Activated CD4-positive, alpha-beta T cell treated with anti-CD3 and anti-CD28 coated beads, Interleukin-10, Interleukin-2, amounts not matched to agents 100 ng/mL and 50 ng/mL, durations not matched to agents 16 hours and 8 hours (primary cell): ENCODE measurements around the gene EXD1.

Source experiments
- DNase-seq: peaks from one replicate; pipeline ENCODE4 v3.0.0-alpha.2; 2020

Gene EXD1

GRCh38 chr15:41231422-41232226 is 1.1 kb upstream of the EXD1 start:
- no peak for DNase-seq

GRCh38 chr15:41230345-41230649 is 260 bp downstream of the EXD1 start:
- DNase-seq, result no peak

- no peak for DNase-seq
These were observed 11.2 kb downstream of the EXD1 start for GRCh38 chr15:41219381-41219780.

- DNase-seq, result no peak
These were observed 11.7 kb downstream of the EXD1 start for GRCh38 chr15:41218851-41219250.

- no peak for DNase-seq
These were observed 14.8 kb downstream of the EXD1 start for GRCh38 chr15:41215708-41216107.

- no peak for DNase-seq
These were observed 22.7 kb downstream of the EXD1 start for GRCh38 chr15:41207687-41208448.

GRCh38 chr15:41205315-41205714 is 25.2 kb downstream of the EXD1 start:
- DNase-seq, result no peak

- no peak for DNase-seq
These were observed 27.2 kb downstream of the EXD1 start for GRCh38 chr15:41203395-41203794.

GRCh38 chr15:41199470-41199869 is 31.1 kb downstream of the EXD1 start:
- no peak for DNase-seq

- no peak for DNase-seq
These were observed 36.1 kb downstream of the EXD1 start for GRCh38 chr15:41194444-41194843.

GRCh38 chr15:41183581-41183980 is 47.0 kb downstream of the EXD1 start:
- no peak for DNase-seq

GRCh38 chr15:41182266-41182665 is 48.3 kb downstream of the EXD1 start:
- no peak for DNase-seq

GRCh38 chr15:41180206-41180789 is 50.3 kb downstream of the EXD1 start:
- no peak for DNase-seq

GRCh38 chr15:41169781-41170180 is 60.8 kb downstream of the EXD1 start:
- no peak for DNase-seq

- DNase-seq, result no peak
These were observed 61.5 kb downstream of the EXD1 start for GRCh38 chr15:41169086-41169485.

- DNase-seq, result peak; percentile 2
These were observed 68.8 kb downstream of the EXD1 start for GRCh38 chr15:41161736-41162135.

GRCh38 chr15:41161336-41161735 is 69.2 kb downstream of the EXD1 start:
- DNase-seq, result no peak

GRCh38 chr15:41160639-41161315 is 69.8 kb downstream of the EXD1 start:
- DNase-seq, result no peak

- no peak for DNase-seq
These were observed 76.1 kb downstream of the EXD1 start for GRCh38 chr15:41154412-41154811.

GRCh38 chr15:41153733-41154132 is 76.8 kb downstream of the EXD1 start:
- DNase-seq, result no peak

GRCh38 chr15:41151451-41152005 is 79.0 kb downstream of the EXD1 start:
- DNase-seq, result no peak

- DNase-seq, result peak; percentile 2
These were observed 80.3 kb downstream of the EXD1 start for GRCh38 chr15:41150279-41150678.

GRCh38 chr15:41148065-41148464 is 82.5 kb downstream of the EXD1 start:
- no peak for DNase-seq
